ENCODE data around the gene GGT5.

The GGT5 gene

GRCh38 chr22:24180316-24181087, 64.4 kb downstream of the GGT5 start:
- Mint-ChIP-seq H3K27ac (no peak overlapping the region), H3K4me1 (ENCODE audit: low read depth) (no peaks in the 10 kb centered on the region), H3K36me3 (ENCODE audit: low read depth) (no peaks in the 10 kb centered on the region), H3K27me3 (ENCODE audit: low read depth) (no peaks in the 10 kb centered on the region), H3K4me3 (no peak overlapping the region), H3K9me3 (no peaks in the 10 kb centered on the region)

GRCh38 chr22:24179478-24180210, 65.2 kb downstream of the GGT5 start:
- Mint-ChIP-seq H3K36me3 (ENCODE audit: low read depth) (peaks cover 1% of the 10 kb centered on the region), H3K9me3 (no peaks in the 10 kb centered on the region), H3K27ac (no peak overlapping the region), H3K27me3 (ENCODE audit: low read depth) (no peaks in the 10 kb centered on the region), H3K4me3 (no peak overlapping the region), H3K4me1 (ENCODE audit: low read depth) (no peaks in the 10 kb centered on the region)

- no peak overlapping the region for H3K4me3 Mint-ChIP-seq
- peaks cover 1% of the 10 kb centered on the region for H3K36me3 Mint-ChIP-seq (ENCODE audit: low read depth)
- no peak overlapping the region for H3K27ac Mint-ChIP-seq
- no peaks in the 10 kb centered on the region for H3K9me3 Mint-ChIP-seq
- H3K27me3 Mint-ChIP-seq (ENCODE audit: low read depth) = no peaks in the 10 kb centered on the region
- H3K4me1 Mint-ChIP-seq (ENCODE audit: low read depth) = no peaks in the 10 kb centered on the region
Measured at GRCh38 chr22:24178502-24179440, 66.1 kb downstream of the GGT5 start.

- Mint-ChIP-seq H3K4me1 (ENCODE audit: low read depth) (no peaks in the 10 kb centered on the region), H3K4me3 (no peak overlapping the region), H3K27ac (no peak overlapping the region), H3K9me3 (no peaks in the 10 kb centered on the region), H3K36me3 (ENCODE audit: low read depth) (peaks cover 5% of the 10 kb centered on the region), H3K27me3 (ENCODE audit: low read depth) (no peaks in the 10 kb centered on the region)
Measured at GRCh38 chr22:24178021-24178431, 66.9 kb downstream of the GGT5 start.

GRCh38 chr22:24177456-24177855, 67.4 kb downstream of the GGT5 start:
- peaks cover 5% of the 10 kb centered on the region for H3K36me3 Mint-ChIP-seq (ENCODE audit: low read depth)
- H3K27me3 Mint-ChIP-seq (ENCODE audit: low read depth) = no peaks in the 10 kb centered on the region
- H3K9me3 Mint-ChIP-seq = no peaks in the 10 kb centered on the region
- H3K4me1 Mint-ChIP-seq (ENCODE audit: low read depth) = no peaks in the 10 kb centered on the region
- H3K27ac Mint-ChIP-seq = no peak overlapping the region
- no peak overlapping the region for H3K4me3 Mint-ChIP-seq

GRCh38 chr22:24177045-24177444, 67.8 kb downstream of the GGT5 start:
- Mint-ChIP-seq H3K9me3 (no peaks in the 10 kb centered on the region), H3K4me3 (no peak overlapping the region), H3K27me3 (ENCODE audit: low read depth) (no peaks in the 10 kb centered on the region), H3K4me1 (ENCODE audit: low read depth) (no peaks in the 10 kb centered on the region), H3K27ac (no peak overlapping the region), H3K36me3 (ENCODE audit: low read depth) (peaks cover 5% of the 10 kb centered on the region)

GRCh38 chr22:24176630-24177029, 68.3 kb downstream of the GGT5 start:
- H3K9me3 Mint-ChIP-seq = no peaks in the 10 kb centered on the region
- no peak overlapping the region for H3K27ac Mint-ChIP-seq
- peaks cover 5% of the 10 kb centered on the region for H3K36me3 Mint-ChIP-seq (ENCODE audit: low read depth)
- H3K4me1 Mint-ChIP-seq (ENCODE audit: low read depth) = no peaks in the 10 kb centered on the region
- no peaks in the 10 kb centered on the region for H3K27me3 Mint-ChIP-seq (ENCODE audit: low read depth)
- H3K4me3 Mint-ChIP-seq = no peak overlapping the region

GRCh38 chr22:24176040-24176439, 68.8 kb downstream of the GGT5 start:
- H3K4me3 Mint-ChIP-seq = no peak overlapping the region
- H3K4me1 Mint-ChIP-seq (ENCODE audit: low read depth) = no peaks in the 10 kb centered on the region
- no peaks in the 10 kb centered on the region for H3K9me3 Mint-ChIP-seq
- H3K27me3 Mint-ChIP-seq (ENCODE audit: low read depth) = no peaks in the 10 kb centered on the region
- peaks cover 5% of the 10 kb centered on the region for H3K36me3 Mint-ChIP-seq (ENCODE audit: low read depth)
- no peak overlapping the region for H3K27ac Mint-ChIP-seq

- H3K27me3 Mint-ChIP-seq (ENCODE audit: low read depth) = no peaks in the 10 kb centered on the region
- H3K27ac Mint-ChIP-seq = no peak overlapping the region
- H3K36me3 Mint-ChIP-seq (ENCODE audit: low read depth) = peaks cover 5% of the 10 kb centered on the region
- H3K4me3 Mint-ChIP-seq = no peak overlapping the region
- H3K4me1 Mint-ChIP-seq (ENCODE audit: low read depth) = no peaks in the 10 kb centered on the region
- H3K9me3 Mint-ChIP-seq = no peaks in the 10 kb centered on the region
Measured at GRCh38 chr22:24175160-24175808, 69.6 kb downstream of the GGT5 start.

GRCh38 chr22:24171822-24172221, 73.1 kb downstream of the GGT5 start:
- H3K9me3 Mint-ChIP-seq = no peaks in the 10 kb centered on the region
- no peaks in the 10 kb centered on the region for H3K4me1 Mint-ChIP-seq (ENCODE audit: low read depth)
- H3K27ac Mint-ChIP-seq = no peak overlapping the region
- peaks cover 9% of the 10 kb centered on the region for H3K36me3 Mint-ChIP-seq (ENCODE audit: low read depth)
- H3K27me3 Mint-ChIP-seq (ENCODE audit: low read depth) = no peaks in the 10 kb centered on the region
- H3K4me3 Mint-ChIP-seq = no peak overlapping the region

GRCh38 chr22:24170632-24171031, 74.2 kb downstream of the GGT5 start:
- Mint-ChIP-seq H3K36me3 (ENCODE audit: low read depth) (peaks cover 9% of the 10 kb centered on the region), H3K27me3 (ENCODE audit: low read depth) (no peaks in the 10 kb centered on the region), H3K4me3 (no peak overlapping the region), H3K4me1 (ENCODE audit: low read depth) (no peaks in the 10 kb centered on the region), H3K27ac (no peak overlapping the region), H3K9me3 (no peaks in the 10 kb centered on the region)

GRCh38 chr22:24170188-24170587, 74.7 kb downstream of the GGT5 start:
- Mint-ChIP-seq H3K4me1 (ENCODE audit: low read depth) (no peaks in the 10 kb centered on the region), H3K27me3 (ENCODE audit: low read depth) (no peaks in the 10 kb centered on the region), H3K9me3 (no peaks in the 10 kb centered on the region), H3K27ac (no peak overlapping the region), H3K36me3 (ENCODE audit: low read depth) (peaks cover 9% of the 10 kb centered on the region), H3K4me3 (no peak overlapping the region)
